Upper lobe of left lung (tissue), 4 donors: Measurements from ENCODE around the gene EPS8L2.

Experiments
- CTCF ChIP-seq, 6 experiments: fragments of 450-650 bp in 4 of 6; fragments of 200-600 bp in 2 of 6; sonication (generic) in 2 of 6; IDR thresholded peaks; one replicate each; pipeline ENCODE4 v1.5.1; 2016 to 2019; ENCODE audit warnings: antibody characterized with exemption in 6 of 6
- POLR2AphosphoS5 ChIP-seq, 2 donors: sonication (generic); formaldehyde crosslinking; IDR thresholded peaks; one replicate each; pipeline ENCODE4 v1.5.1; 2017; ENCODE audit warnings: antibody characterized with exemption in 2 of 2

GRCh38 chr11:723120-723883 lies 17.3 kb downstream of the EPS8L2 start:
- TF ChIP-seq POLR2AphosphoS5 (IDR thresholded peaks at IDR 0.05) (no peak), CTCF (IDR thresholded peaks at IDR 0.05) (peak; percentile 30 to 73 (median 58))
